PC-9 (cell line): ENCODE data around the gene DDHD1. TPM values are rescaled to one million over a fixed set of nuclear protein-coding genes. Genes with fewer than 3 reads are reported as not detected.

Source experiments
- BruUV-seq: library from RNA; stranded (reverse); fragments of 400-500 nt; replicated peaks from 2 replicates; lab custom pipeline; 2021; lab: Mats Ljungman, UMichigan
- CTCF ChIA-PET: fragments of 300-600 bp; sonication (Branson Sonifier 250); formaldehyde crosslinking; loops from one replicate; lab custom pipeline; 2022; ENCODE audit warnings: antibody characterized with exemption; lab: Charles Lee
- POLR2A ChIA-PET: fragments of 300-600 bp; sonication (Branson Sonifier 250); formaldehyde crosslinking; loops from one replicate; lab custom pipeline; 2022; ENCODE audit warnings: antibody characterized with exemption; ENCODE audit not compliant: unreplicated experiment; lab: Charles Lee
- DNase-seq, 2 experiments: peaks; one replicate each; pipeline versions ENCODE4 v3.0.0 to v3.0.0-alpha.2; 2015 to 2022; ENCODE audit warnings: mixed read lengths in 1 of 2
- H2AFZ ChIP-seq: fragments of 200-600 bp; sonication (generic); 2 replicates; pipeline ENCODE4 v1.8.1; 2017; ENCODE audit warnings: antibody characterized with exemption
- H3F3A ChIP-seq: fragments of 200-600 bp; sonication (generic); 2 replicates; pipeline ENCODE4 v1.8.1; 2017; ENCODE audit warnings: antibody characterized with exemption, mild to moderate bottlenecking, low read depth; ENCODE audit not compliant: insufficient read depth
- H3K27ac ChIP-seq: fragments of 200-600 bp; sonication (generic); 2 replicates; pipeline ENCODE4 v1.6.1; 2016; ENCODE audit warnings: mixed run types
- H3K27me3 ChIP-seq: fragments of 200-600 bp; sonication (generic); 2 replicates; pipeline ENCODE4 v1.6.1; 2016; ENCODE audit warnings: low read depth, mixed run types; ENCODE audit not compliant: insufficient read depth
- H3K36me3 ChIP-seq: fragments of 200-600 bp; sonication (generic); 2 replicates; pipeline ENCODE4 v1.6.1; 2016; ENCODE audit warnings: low read depth, mixed run types
- H3K4me1 ChIP-seq: fragments of 200-600 bp; sonication (generic); replicated peaks from 2 replicates; pipeline ENCODE4 v1.6.1; 2016; ENCODE audit warnings: mixed run types; ENCODE audit not compliant: insufficient read depth
- H3K4me2 ChIP-seq: fragments of 200-600 bp; sonication (generic); 2 replicates; pipeline ENCODE4 v1.6.1; 2017; ENCODE audit warnings: mixed run types
- H3K4me3 ChIP-seq: fragments of 200-600 bp; sonication (generic); 2 replicates; pipeline ENCODE4 v1.6.1; 2016; ENCODE audit warnings: mixed run types
- H3K79me2 ChIP-seq: fragments of 200-600 bp; sonication (generic); 2 replicates; pipeline ENCODE4 v1.6.1; 2017; ENCODE audit warnings: low read depth, mixed run types
- H3K9me2 ChIP-seq: fragments of 200-600 bp; sonication (generic); 2 replicates; pipeline ENCODE4 v1.8.1; 2017; ENCODE audit warnings: mild to moderate bottlenecking; ENCODE audit not compliant: insufficient read depth
- H3K9me3 ChIP-seq: fragments of 200-600 bp; sonication (generic); 2 replicates; pipeline ENCODE4 v1.8.1; 2016; ENCODE audit warnings: low read depth; ENCODE audit not compliant: insufficient read depth
- H4K20me1 ChIP-seq: fragments of 200-600 bp; sonication (generic); 2 replicates; pipeline ENCODE4 v1.8.1; 2017; ENCODE audit not compliant: insufficient read depth
- CTCF ChIP-seq: fragments of 200-600 bp; sonication (generic); conservative IDR thresholded peaks from 2 replicates; pipeline ENCODE4 v1.6.1; 2017; ENCODE audit warnings: mixed run types, antibody characterized with exemption, mild to moderate bottlenecking, moderate library complexity
- EZH2 ChIP-seq: fragments of 200-600 bp; sonication (generic); IDR thresholded peaks from 2 replicates; pipeline ENCODE4 v1.8.0; 2017; ENCODE audit warnings: antibody characterized with exemption, low read depth
- intact Hi-C: fragments of 100-400 bp; cut with micrococcal nuclease; formaldehyde crosslinking; loops from one replicate; pipeline ENCODE4 v1.10.0; 2022; ENCODE audit not compliant: unreplicated experiment
- total RNA-seq: library from RNA; stranded (reverse); gene quantifications from 2 replicates; pipeline ENCODE4 v1.2.3, GENCODE V29; 2021

The DDHD1 gene
- total RNA-seq, 1 experiment from 2014 or later, result 11.3 TPM

GRCh38 chr14:53127832-53128231 is 25.3 kb downstream of the DDHD1 start:
- H3K4me2 ChIP-seq, result no peak overlapping the region
- H3K4me3 ChIP-seq, result no peak overlapping the region
- no peaks in the 10 kb centered on the region for H3K9me3 ChIP-seq
- no peaks in the 10 kb centered on the region for H3K36me3 ChIP-seq
- H3K27ac ChIP-seq, result no peak overlapping the region
- no peak for TF ChIP-seq EZH2
- TF ChIP-seq CTCF, result no peak
- no peaks in the 10 kb centered on the region for H3K9me2 ChIP-seq
- no peak overlapping the region for H2AFZ ChIP-seq
- DNase-seq, result no peak
- no peaks in the 10 kb centered on the region for H4K20me1 ChIP-seq
- H3K4me1 ChIP-seq, result no peaks in the 10 kb centered on the region
- BruUV-seq, result no TSS peak
- ChIA-PET CTCF (no interaction called here), POLR2A (no interaction called here)
- no peaks in the 10 kb centered on the region for H3K27me3 ChIP-seq
- no peaks in the 10 kb centered on the region for H3K79me2 ChIP-seq
- intact Hi-C loops, result no loop called here
- H3F3A ChIP-seq, result no peaks in the 10 kb centered on the region

- TF ChIP-seq EZH2, result no peak
- TF ChIP-seq CTCF, result no peak
- H3K36me3 ChIP-seq, result no peaks in the 10 kb centered on the region
- H3K4me3 ChIP-seq, result no peak overlapping the region
- no TSS peak for BruUV-seq
- no peaks in the 10 kb centered on the region for H3K4me1 ChIP-seq
- H3K27me3 ChIP-seq, result no peaks in the 10 kb centered on the region
- H3K79me2 ChIP-seq, result no peaks in the 10 kb centered on the region
- ChIA-PET POLR2A (no interaction called here), CTCF (no interaction called here)
- H3K9me2 ChIP-seq, result no peaks in the 10 kb centered on the region
- no peaks in the 10 kb centered on the region for H4K20me1 ChIP-seq
- H3F3A ChIP-seq, result no peaks in the 10 kb centered on the region
- H3K4me2 ChIP-seq, result no peak overlapping the region
- no peak overlapping the region for H2AFZ ChIP-seq
- no peaks in the 10 kb centered on the region for H3K9me3 ChIP-seq
- no peak for DNase-seq
- no peak overlapping the region for H3K27ac ChIP-seq
- intact Hi-C loops, result no loop called here
Observed at GRCh38 chr14:53127151-53127550, 26.0 kb downstream of the DDHD1 start.

GRCh38 chr14:53126731-53127130 is 26.4 kb downstream of the DDHD1 start:
- Histone ChIP-seq H3K27ac (no peak overlapping the region), H3K36me3 (no peaks in the 10 kb centered on the region), H3F3A (no peaks in the 10 kb centered on the region), H3K9me3 (no peaks in the 10 kb centered on the region), H3K4me2 (no peak overlapping the region), H4K20me1 (no peaks in the 10 kb centered on the region), H2AFZ (no peak overlapping the region), H3K27me3 (no peaks in the 10 kb centered on the region), H3K4me3 (no peak overlapping the region), H3K9me2 (no peaks in the 10 kb centered on the region), H3K79me2 (no peaks in the 10 kb centered on the region), H3K4me1 (no peaks in the 10 kb centered on the region)
- intact Hi-C loops, result no loop called here
- BruUV-seq, result no TSS peak
- POLR2A ChIA-PET, result no interaction called here
- no peak for DNase-seq
- no peak for TF ChIP-seq EZH2
- no peak for TF ChIP-seq CTCF
- CTCF ChIA-PET, result no interaction called here
